Omental fat pad (tissue), 4 donors: ENCODE measurements around the gene NCOA7. TPM values are rescaled to one million over a fixed set of nuclear protein-coding genes. Genes with fewer than 3 reads are reported as not detected.
"Not testable (repeated sequence)": the region's sequence is repeated elsewhere in the genome, so short reads cannot be mapped to it uniquely, and the experiment has no call there.

Experiments
- ATAC-seq: fragments of 150-250 bp; one replicate; pipeline ENCODE4 v1.9.1; 2016; ENCODE audit warnings: mild to moderate bottlenecking, moderate library complexity; ENCODE audit not compliant: low FRiP score
- DNase-seq: peaks from one replicate; pipeline ENCODE4 v3.0.0-alpha.2; 2019; ENCODE audit warnings: low spot score
- total RNA-seq, 4 donors: library from RNA; depleted of rRNA; stranded (reverse); fragments of >200 nt; gene quantifications; one replicate each; pipeline ENCODE4 v1.1.0, GENCODE V29; 2016
- TF ChIP-seq, protein P1 (sequence below), 3 donors: fragments of 450-650 bp; IDR thresholded peaks; one replicate each; pipeline ENCODE4 v1.5.1; 2016 to 2017; ENCODE audit warnings: antibody characterized with exemption in 3 of 3, mild to moderate bottlenecking in 3 of 3, moderate library complexity in 2 of 3

The NCOA7 gene
- total RNA-seq, 4 donors from 2014 or later = 35.3 to 137 (median 53.1) TPM

- TF ChIP-seq, protein P1, sequence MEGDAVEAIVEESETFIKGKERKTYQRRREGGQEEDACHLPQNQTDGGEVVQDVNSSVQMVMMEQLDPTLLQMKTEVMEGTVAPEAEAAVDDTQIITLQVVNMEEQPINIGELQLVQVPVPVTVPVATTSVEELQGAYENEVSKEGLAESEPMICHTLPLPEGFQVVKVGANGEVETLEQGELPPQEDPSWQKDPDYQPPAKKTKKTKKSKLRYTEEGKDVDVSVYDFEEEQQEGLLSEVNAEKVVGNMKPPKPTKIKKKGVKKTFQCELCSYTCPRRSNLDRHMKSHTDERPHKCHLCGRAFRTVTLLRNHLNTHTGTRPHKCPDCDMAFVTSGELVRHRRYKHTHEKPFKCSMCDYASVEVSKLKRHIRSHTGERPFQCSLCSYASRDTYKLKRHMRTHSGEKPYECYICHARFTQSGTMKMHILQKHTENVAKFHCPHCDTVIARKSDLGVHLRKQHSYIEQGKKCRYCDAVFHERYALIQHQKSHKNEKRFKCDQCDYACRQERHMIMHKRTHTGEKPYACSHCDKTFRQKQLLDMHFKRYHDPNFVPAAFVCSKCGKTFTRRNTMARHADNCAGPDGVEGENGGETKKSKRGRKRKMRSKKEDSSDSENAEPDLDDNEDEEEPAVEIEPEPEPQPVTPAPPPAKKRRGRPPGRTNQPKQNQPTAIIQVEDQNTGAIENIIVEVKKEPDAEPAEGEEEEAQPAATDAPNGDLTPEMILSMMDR (IDR thresholded peaks at IDR 0.05) = no peak
- no peak for ATAC-seq
Observed at GRCh38 chr6:125846292-125847024, 55.7 kb downstream of the NCOA7 start.

DNA sequence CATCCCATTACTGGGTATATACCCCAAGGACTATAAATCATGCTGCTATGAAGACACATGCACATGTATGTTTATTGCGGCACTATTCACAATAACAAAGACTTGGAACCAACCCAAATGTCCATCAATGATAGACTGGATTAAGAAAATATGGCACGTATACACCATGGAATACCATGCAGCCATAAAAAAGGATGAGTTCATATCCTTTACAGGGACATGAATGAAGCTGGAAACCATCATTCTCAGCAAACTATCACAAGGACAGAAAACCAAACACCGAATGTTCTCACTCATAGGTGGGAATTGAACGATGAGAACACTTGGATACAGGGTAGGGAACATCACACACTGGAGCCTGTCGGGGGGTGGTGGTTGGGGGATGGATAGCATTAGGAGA is 57.5 kb downstream of the NCOA7 start:
- DNase-seq, ATAC-seq: not testable (repeated sequence)

More at GRCh38 chr6:125846292-125847024, 55.7 kb downstream of the NCOA7 start:
- no peak for DNase-seq

GRCh38 chr6:125850361-125850760 is 59.6 kb downstream of the NCOA7 start:
- DNase-seq (no peak), ATAC-seq (no peak)
- TF ChIP-seq, protein P1 (IDR thresholded peaks at IDR 0.05) = no peak

DNA sequence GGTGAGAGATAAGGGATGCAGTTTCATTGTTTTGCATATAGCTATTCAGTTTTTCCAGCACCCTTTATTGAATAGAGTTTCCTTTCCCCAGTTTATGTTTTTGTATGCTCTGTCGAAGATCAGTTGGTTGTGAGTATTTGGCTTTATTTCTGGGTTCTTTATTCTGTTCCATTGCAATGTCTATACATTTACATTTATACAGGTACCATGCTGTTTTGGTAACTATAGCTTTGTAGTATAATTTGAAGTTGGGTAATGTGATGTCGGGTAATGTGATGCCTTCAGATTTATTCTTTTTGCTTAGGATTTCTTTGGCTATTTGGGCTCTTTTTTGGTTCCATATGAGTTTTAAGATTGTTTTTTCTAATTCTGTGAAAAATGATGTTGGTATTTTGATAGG is 61.8 kb downstream of the NCOA7 start:
- TF ChIP-seq, protein P1 (IDR thresholded peaks at IDR 0.05) = no peak
- DNase-seq = no peak
- ATAC-seq = no peak

- no peak for ATAC-seq
- TF ChIP-seq, protein P1 (IDR thresholded peaks at IDR 0.05) = no peak
- no peak for DNase-seq
Observed at GRCh38 chr6:125853168-125853567, 62.4 kb downstream of the NCOA7 start.

DNA sequence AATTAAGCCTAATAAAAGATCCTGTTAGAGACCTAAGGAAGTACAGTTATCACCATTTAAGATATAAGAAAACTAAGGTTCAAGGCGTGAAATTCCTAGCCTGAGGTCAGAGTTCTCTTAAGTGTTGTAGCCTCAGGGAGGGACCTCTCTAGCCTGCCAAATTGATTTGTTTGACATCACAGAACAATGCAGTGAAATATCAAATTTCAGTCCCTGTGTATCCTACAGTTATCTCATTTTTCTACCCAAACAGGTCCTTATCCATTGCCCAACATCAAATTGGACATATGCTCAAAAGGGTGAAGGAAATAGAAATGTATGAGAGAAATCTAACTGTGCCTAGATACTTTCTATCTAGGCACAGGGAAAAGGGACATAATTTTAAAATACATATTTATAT is 63.0 kb downstream of the NCOA7 start:
- DNase-seq (no peak), ATAC-seq (no peak)
- TF ChIP-seq, protein P1 (IDR thresholded peaks at IDR 0.05) = no peak

- DNase-seq (no peak), ATAC-seq (no peak)
- TF ChIP-seq, protein P1 (IDR thresholded peaks at IDR 0.05) = no peak
Observed at GRCh38 chr6:125854355-125854754, 63.6 kb downstream of the NCOA7 start.
